HepG2 (cell line): ENCODE measurements around the gene SIGLEC10. TPM values are rescaled to one million over a fixed set of nuclear protein-coding genes. Genes with fewer than 3 reads are reported as not detected.

Experiments
- AGO2 ChIP-seq: fragments of 200-400 bp; formaldehyde crosslinking; optimal IDR thresholded peaks from 2 replicates; pipeline ENCODE3; 2017; ENCODE audit warnings: mild to moderate bottlenecking, low read depth, low read length, moderate library complexity
- FOXK1 ChIP-seq: sonication (generic); formaldehyde crosslinking; IDR thresholded peaks from 2 replicates; pipeline ENCODE4 v1.4.0; 2020; ENCODE audit warnings: low read depth, missing genetic modification reagents, borderline replicate concordance
- ZNF703 ChIP-seq: sonication (generic); formaldehyde crosslinking; IDR thresholded peaks from 2 replicates; pipeline ENCODE4 v1.5.1; 2020; ENCODE audit warnings: missing genetic modification reagents, mild to moderate bottlenecking, moderate library complexity, borderline replicate concordance
- ZNF891 ChIP-seq: sonication (generic); formaldehyde crosslinking; IDR thresholded peaks from 2 replicates; pipeline ENCODE4 v1.5.0; 2020; ENCODE audit warnings: mild to moderate bottlenecking, missing genetic modification reagents
- polyA plus RNA-seq, 8 experiments: library from polyadenylated mRNA; depleted of rRNA in 3 of 8; stranded (reverse) in 7 of 8; unstranded in 1 of 8; fragments of >200 nt; fragmentation: Illumina TruSeq in 4 of 8; extraction: Trizol in 4 of 8; gene quantifications; 2 replicates each; pipeline versions ENCODE4 v1.2.1 to v1.2.3, GENCODE V29; 2011 to 2016; ENCODE audit warnings: low read depth in 4 of 8, missing spikeins in 1 of 8, mixed read lengths in 1 of 8; ENCODE audit not compliant: insufficient read depth in 1 of 8
- total RNA-seq, 5 experiments: library from RNA; depleted of rRNA; stranded (reverse); fragments of >200 nt; fragmentation: Illumina TruSeq; extraction: Trizol; gene quantifications; 2 replicates each; pipeline ENCODE4 v1.2.3, GENCODE V29; 2016; ENCODE audit warnings: low read depth in 1 of 5
- TF ChIP-seq, protein P1 (sequence below): sonication (generic); formaldehyde crosslinking; IDR thresholded peaks from 2 replicates; pipeline ENCODE4 v1.5.1; 2020; ENCODE audit warnings: mild to moderate bottlenecking, missing genetic modification reagents, borderline replicate concordance
- TF ChIP-seq, protein P2 (sequence below): sonication (generic); formaldehyde crosslinking; IDR thresholded peaks from 2 replicates; pipeline ENCODE4 v1.4.0; 2020; ENCODE audit warnings: missing genetic modification reagents

Gene SIGLEC10
- total and polyA plus RNA-seq, 2 of the 13 experiments (the other 11 are each of a cell fraction or from before 2014, with no cell fraction given), result not detected

DNA sequence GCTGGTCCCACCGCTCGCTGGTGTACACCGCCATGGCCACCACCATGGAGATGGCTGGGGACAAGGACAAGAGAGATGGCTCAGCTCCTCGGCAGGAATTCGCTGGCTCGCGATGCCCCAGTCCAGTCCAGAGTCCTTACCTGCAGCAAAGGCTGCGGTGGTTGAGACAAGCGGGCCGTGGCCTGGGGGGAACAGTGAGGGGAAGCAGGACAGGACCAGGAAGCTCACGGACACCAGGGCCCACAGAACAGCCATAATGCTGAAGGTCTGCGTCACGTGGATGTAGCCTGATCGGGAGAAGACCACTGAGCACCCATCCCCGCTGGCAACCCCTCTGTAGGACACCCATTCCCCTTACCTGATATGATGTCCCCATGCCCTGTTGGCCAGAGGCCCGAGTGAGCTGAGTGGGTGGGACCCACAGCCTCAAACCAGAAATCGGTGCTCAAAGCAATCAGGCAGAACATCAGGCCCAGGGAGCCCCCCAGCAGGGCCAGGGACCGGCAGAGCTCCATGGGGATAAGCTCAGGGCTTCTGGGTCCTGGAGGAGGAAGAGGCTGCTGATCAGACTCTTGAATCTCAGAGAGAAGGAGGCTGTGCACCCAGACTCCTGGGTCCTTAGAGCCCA is 45.3 kb downstream of the SIGLEC10 start (continued):
- no peak for TF ChIP-seq FOXK1 (CRISPR knock-in tag)
- TF ChIP-seq ZNF703 (CRISPR knock-in tag), result no peak
- TF ChIP-seq, protein P1, sequence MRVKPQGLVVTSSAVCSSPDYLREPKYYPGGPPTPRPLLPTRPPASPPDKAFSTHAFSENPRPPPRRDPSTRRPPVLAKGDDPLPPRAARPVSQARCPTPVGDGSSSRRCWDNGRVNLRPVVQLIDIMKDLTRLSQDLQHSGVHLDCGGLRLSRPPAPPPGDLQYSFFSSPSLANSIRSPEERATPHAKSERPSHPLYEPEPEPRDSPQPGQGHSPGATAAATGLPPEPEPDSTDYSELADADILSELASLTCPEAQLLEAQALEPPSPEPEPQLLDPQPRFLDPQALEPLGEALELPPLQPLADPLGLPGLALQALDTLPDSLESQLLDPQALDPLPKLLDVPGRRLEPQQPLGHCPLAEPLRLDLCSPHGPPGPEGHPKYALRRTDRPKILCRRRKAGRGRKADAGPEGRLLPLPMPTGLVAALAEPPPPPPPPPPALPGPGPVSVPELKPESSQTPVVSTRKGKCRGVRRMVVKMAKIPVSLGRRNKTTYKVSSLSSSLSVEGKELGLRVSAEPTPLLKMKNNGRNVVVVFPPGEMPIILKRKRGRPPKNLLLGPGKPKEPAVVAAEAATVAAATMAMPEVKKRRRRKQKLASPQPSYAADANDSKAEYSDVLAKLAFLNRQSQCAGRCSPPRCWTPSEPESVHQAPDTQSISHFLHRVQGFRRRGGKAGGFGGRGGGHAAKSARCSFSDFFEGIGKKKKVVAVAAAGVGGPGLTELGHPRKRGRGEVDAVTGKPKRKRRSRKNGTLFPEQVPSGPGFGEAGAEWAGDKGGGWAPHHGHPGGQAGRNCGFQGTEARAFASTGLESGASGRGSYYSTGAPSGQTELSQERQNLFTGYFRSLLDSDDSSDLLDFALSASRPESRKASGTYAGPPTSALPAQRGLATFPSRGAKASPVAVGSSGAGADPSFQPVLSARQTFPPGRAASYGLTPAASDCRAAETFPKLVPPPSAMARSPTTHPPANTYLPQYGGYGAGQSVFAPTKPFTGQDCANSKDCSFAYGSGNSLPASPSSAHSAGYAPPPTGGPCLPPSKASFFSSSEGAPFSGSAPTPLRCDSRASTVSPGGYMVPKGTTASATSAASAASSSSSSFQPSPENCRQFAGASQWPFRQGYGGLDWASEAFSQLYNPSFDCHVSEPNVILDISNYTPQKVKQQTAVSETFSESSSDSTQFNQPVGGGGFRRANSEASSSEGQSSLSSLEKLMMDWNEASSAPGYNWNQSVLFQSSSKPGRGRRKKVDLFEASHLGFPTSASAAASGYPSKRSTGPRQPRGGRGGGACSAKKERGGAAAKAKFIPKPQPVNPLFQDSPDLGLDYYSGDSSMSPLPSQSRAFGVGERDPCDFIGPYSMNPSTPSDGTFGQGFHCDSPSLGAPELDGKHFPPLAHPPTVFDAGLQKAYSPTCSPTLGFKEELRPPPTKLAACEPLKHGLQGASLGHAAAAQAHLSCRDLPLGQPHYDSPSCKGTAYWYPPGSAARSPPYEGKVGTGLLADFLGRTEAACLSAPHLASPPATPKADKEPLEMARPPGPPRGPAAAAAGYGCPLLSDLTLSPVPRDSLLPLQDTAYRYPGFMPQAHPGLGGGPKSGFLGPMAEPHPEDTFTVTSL (CRISPR knock-in tag), result no peak
- TF ChIP-seq AGO2, result peak; percentile 49
- TF ChIP-seq, protein P2, sequence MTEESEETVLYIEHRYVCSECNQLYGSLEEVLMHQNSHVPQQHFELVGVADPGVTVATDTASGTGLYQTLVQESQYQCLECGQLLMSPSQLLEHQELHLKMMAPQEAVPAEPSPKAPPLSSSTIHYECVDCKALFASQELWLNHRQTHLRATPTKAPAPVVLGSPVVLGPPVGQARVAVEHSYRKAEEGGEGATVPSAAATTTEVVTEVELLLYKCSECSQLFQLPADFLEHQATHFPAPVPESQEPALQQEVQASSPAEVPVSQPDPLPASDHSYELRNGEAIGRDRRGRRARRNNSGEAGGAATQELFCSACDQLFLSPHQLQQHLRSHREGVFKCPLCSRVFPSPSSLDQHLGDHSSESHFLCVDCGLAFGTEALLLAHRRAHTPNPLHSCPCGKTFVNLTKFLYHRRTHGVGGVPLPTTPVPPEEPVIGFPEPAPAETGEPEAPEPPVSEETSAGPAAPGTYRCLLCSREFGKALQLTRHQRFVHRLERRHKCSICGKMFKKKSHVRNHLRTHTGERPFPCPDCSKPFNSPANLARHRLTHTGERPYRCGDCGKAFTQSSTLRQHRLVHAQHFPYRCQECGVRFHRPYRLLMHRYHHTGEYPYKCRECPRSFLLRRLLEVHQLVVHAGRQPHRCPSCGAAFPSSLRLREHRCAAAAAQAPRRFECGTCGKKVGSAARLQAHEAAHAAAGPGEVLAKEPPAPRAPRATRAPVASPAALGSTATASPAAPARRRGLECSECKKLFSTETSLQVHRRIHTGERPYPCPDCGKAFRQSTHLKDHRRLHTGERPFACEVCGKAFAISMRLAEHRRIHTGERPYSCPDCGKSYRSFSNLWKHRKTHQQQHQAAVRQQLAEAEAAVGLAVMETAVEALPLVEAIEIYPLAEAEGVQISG, result no peak
- no peak for TF ChIP-seq ZNF891 (CRISPR knock-in tag)
